Motor neuron (in vitro differentiated cells): ENCODE measurements around the gene POLR1C. TPM values are rescaled to one million over a fixed set of nuclear protein-coding genes. Genes with fewer than 3 reads are reported as not detected.

Experiments
- ATAC-seq, 8 experiments: fragments of 200-7000 bp; cut with Tn5 transposase; replicated peaks in 6 of 8; 2 replicates each; pipeline ENCODE4 v1.8.0; 2021; ENCODE audit warnings: mild to moderate bottlenecking in 8 of 8, moderate library complexity in 8 of 8
- H3K27ac ChIP-seq, 2 donors: fragments of 250-450 bp; sonication (Bioruptor Pico); 2 replicates each; pipeline ENCODE4 v1.9.0; 2021; ENCODE audit warnings: antibody characterized with exemption in 2 of 2, mild to moderate bottlenecking in 2 of 2, moderate library complexity in 1 of 2
- H3K4me1 ChIP-seq, 2 donors: fragments of 250-450 bp; sonication (Bioruptor Pico); replicated peaks in 1 of 2; 2 replicates each; pipeline ENCODE4 v1.6.1; 2021; ENCODE audit warnings: antibody characterized with exemption in 2 of 2, mild to moderate bottlenecking in 2 of 2, moderate library complexity in 1 of 2
- H3K4me3 ChIP-seq, 5 donors: fragments of 250-450 bp; sonication (Bioruptor Pico); 2 replicates each; pipeline ENCODE4 v1.9.0; 2021; ENCODE audit warnings: antibody characterized with exemption in 5 of 5, mild to moderate bottlenecking in 5 of 5, moderate library complexity in 4 of 5
- WGBS, 10 experiments: fragments of 450-650 bp; shearing (Covaris generic); methylation state at CpG; one replicate each; pipeline ENCODE4 v1.0.0; 2022; 5-methylcytosine and 5-hydroxymethylcytosine counted together
- in situ Hi-C, 9 experiments: fragments of 400-800 bp; cut with MboI; loops; one replicate each; pipeline ENCODE4 v1.15.0; 2021; ENCODE audit warnings: low sequenced_read_pairs in 9 of 9, low pct_unique_long_range_greater_than_20kb in 2 of 9; ENCODE audit not compliant: unreplicated experiment in 9 of 9
- total RNA-seq, 8 experiments: library from RNA; unstranded; fragments of 300-600 nt; gene quantifications; 2 replicates each; pipeline versions ENCODE4 v1.2.3 to v1.2.4, GENCODE V29; 2022

Gene POLR1C
- total RNA-seq, 8 experiments from 2014 or later, result 27.7 to 56.9 (median 41.8) TPM

DNA sequence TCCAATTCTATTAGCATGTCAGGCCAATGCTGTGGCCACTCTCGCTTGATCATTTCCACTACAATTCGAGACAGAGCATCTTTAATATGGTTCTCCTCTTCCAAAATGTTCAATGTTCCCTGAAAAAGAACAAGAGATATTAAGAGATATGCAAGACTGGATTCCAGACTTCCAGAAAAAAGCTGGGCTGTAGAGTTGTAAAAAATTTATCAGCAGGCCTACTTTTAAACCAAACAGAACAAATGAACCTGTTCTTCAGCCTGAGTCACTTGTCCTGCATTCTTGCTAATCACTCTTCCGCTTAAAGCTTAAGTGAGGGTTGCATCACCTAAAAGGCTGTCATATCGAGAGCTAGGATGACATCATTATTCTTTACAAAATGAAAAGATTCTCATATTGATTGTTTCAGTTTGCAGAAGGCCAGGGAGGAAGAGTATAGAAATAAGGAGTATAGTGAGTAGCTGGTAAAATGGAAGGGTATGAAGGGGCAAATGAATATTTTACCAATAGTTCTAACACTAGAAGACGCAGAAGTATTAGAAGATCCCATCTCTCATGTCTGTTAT lies 54.1 kb downstream of the POLR1C start:
- WGBS, 10 experiments, result 42 to 96% (median 77%) methylated on average over 2 to 5 of the region's 5 CpGs
- Histone ChIP-seq H3K4me1 (peaks cover 7 to 17% of the 10 kb centered on the region in 2 donors), H3K27ac (peak overlapping the region; percentile 65 to 70), H3K4me3 (no peak overlapping the region)
- ATAC-seq, result peak in 4 of 8 experiments; percentile 8 to 47 (median 23)
- in situ Hi-C loops, result no loop called here

Other genes with a start within 250 kb of the POLR1C start
- gene SLC22A7, start 218.8 kb upstream of the POLR1C start, total RNA-seq, result under 1 TPM in 5 of 8 experiments, not detected in 3; 0.23 to 0.78 (median 0.63) TPM
- gene CRIP3, start 208.3 kb upstream of the POLR1C start, total RNA-seq, result 1 to 10 TPM in 6 of 8 experiments, under 1 TPM in 2; 0.81 to 4.1 (median 2.0) TPM
- 10 to 100 TPM in 7 of 8 experiments, 1 to 10 TPM in 1; 9.4 to 25.0 (median 14.7) TPM for gene ZNF318, start 147.4 kb upstream of the POLR1C start, total RNA-seq
- 10 to 100 TPM; 10.3 to 70.3 (median 16.4) TPM for gene ABCC10, start 89.5 kb upstream of the POLR1C start, total RNA-seq
- gene DLK2, start 61.5 kb upstream of the POLR1C start, total RNA-seq, result 1 to 10 TPM; 1.5 to 6.5 (median 5.0) TPM
- gene TJAP1, start 39.5 kb upstream of the POLR1C start, total RNA-seq, result 10 to 100 TPM in 7 of 8 experiments, 1 to 10 TPM in 1; 7.4 to 24.2 (median 12.7) TPM
- 1 to 10 TPM in 4 of 8 experiments, under 1 TPM in 4; 0.67 to 3.7 (median 1.4) TPM for gene LRRC73, start 6.7 kb upstream of the POLR1C start, total RNA-seq
- 100 to 1,000 TPM in 4 of 8 experiments, 10 to 100 TPM in 4; 59.3 to 142 (median 101) TPM for gene YIPF3, start 163 bp upstream of the POLR1C start, total RNA-seq
- 10 to 100 TPM; 29.4 to 70.9 (median 38.8) TPM for gene XPO5, start 58.9 kb downstream of the POLR1C start, total RNA-seq
- gene POLH, start 59.1 kb downstream of the POLR1C start, total RNA-seq, result 10 to 100 TPM in 5 of 8 experiments, 1 to 10 TPM in 3; 4.9 to 44.8 (median 16.4) TPM
- 10 to 100 TPM; 31.2 to 86.5 (median 43.7) TPM for gene GTPBP2, start 112.2 kb downstream of the POLR1C start, total RNA-seq
- gene MAD2L1BP, start 118.8 kb downstream of the POLR1C start, total RNA-seq, result 10 to 100 TPM; 24.7 to 44.9 (median 30.4) TPM
- gene RSPH9, start 127.9 kb downstream of the POLR1C start, total RNA-seq, result 1 to 10 TPM; 1.1 to 9.7 (median 4.6) TPM
- 10 to 100 TPM; 28.8 to 98.9 (median 56.5) TPM for gene MRPS18A, start 170.7 kb downstream of the POLR1C start, total RNA-seq